ENCODE data around the gene CHST4.
"Not testable (repeated sequence)": the region's sequence is repeated elsewhere in the genome, so short reads cannot be mapped to it uniquely, and the experiment has no call there.

CHST4 gene

GRCh38 chr16:71547168-71547567 lies 20.9 kb downstream of the CHST4 start:
- no peak for DNase-seq (ENCODE audit: low spot score)
- TF ChIP-seq CTCF (IDR thresholded peaks at IDR 0.05; ENCODE audit: extremely low read depth, missing control alignments): no peak

GRCh38 chr16:71552698-71553503 lies 26.7 kb downstream of the CHST4 start:
- no peak for DNase-seq (ENCODE audit: low spot score)
- no peak for TF ChIP-seq CTCF (IDR thresholded peaks at IDR 0.05; ENCODE audit: extremely low read depth, missing control alignments)

- no peak for DNase-seq (ENCODE audit: low spot score)
- no peak for TF ChIP-seq CTCF (IDR thresholded peaks at IDR 0.05; ENCODE audit: extremely low read depth, missing control alignments)
Measured at GRCh38 chr16:71555230-71555891, 29.1 kb downstream of the CHST4 start.

GRCh38 chr16:71557299-71557698 lies 31.1 kb downstream of the CHST4 start:
- no peak for TF ChIP-seq CTCF (IDR thresholded peaks at IDR 0.05; ENCODE audit: extremely low read depth, missing control alignments)
- DNase-seq (ENCODE audit: low spot score): no peak

- TF ChIP-seq CTCF (IDR thresholded peaks at IDR 0.05; ENCODE audit: extremely low read depth, missing control alignments): no peak
- no peak for DNase-seq (ENCODE audit: low spot score)
Measured at GRCh38 chr16:71557954-71558582, 31.8 kb downstream of the CHST4 start.

- no peak for DNase-seq (ENCODE audit: low spot score)
- TF ChIP-seq CTCF (IDR thresholded peaks at IDR 0.05; ENCODE audit: extremely low read depth, missing control alignments): no peak
Measured at GRCh38 chr16:71559855-71560254, 33.6 kb downstream of the CHST4 start.

- not testable (repeated sequence) for DNase-seq (ENCODE audit: low spot score)
Measured at GRCh38 chr16:71561886-71562285, 35.7 kb downstream of the CHST4 start.

All from GM20000 (cell line).